Suppressor macrophage treated with lipopolysaccharide for 1 hour (primary cell): ENCODE measurements around the gene MS4A6E.
"Not testable (repeated sequence)": the region's sequence is repeated elsewhere in the genome, so short reads cannot be mapped to it uniquely, and the experiment has no call there.

ENCODE experiments used
- DNase-seq, 3 donors: peaks; one replicate each; pipeline ENCODE4 v3.0.0-alpha.2; 2020 to 2022

MS4A6E gene

GRCh38 chr11:60326955-60327354, at the start of gene MS4A6E:
MS4A6E (plus strand) TSS chr11:60327255; CDS start chr11:60334896, 7,641 bp downstream.
- DNase-seq = no peak

GRCh38 chr11:60280412-60280811, 46.6 kb upstream of the MS4A6E start, which contains the start of gene MS4A4A:
MS4A4A (plus strand) TSS chr11:60280666; CDS start chr11:60280676, 10 bp downstream.
- DNase-seq = peak; percentile 54 to 63 (median 54)

GRCh38 chr11:60281485-60281884, 45.6 kb upstream of the MS4A6E start:
- peak; percentile 50 to 59 (median 57) for DNase-seq

GRCh38 chr11:60282286-60282685, 44.8 kb upstream of the MS4A6E start:
- peak; percentile 80 to 93 (median 92) for DNase-seq

DNA sequence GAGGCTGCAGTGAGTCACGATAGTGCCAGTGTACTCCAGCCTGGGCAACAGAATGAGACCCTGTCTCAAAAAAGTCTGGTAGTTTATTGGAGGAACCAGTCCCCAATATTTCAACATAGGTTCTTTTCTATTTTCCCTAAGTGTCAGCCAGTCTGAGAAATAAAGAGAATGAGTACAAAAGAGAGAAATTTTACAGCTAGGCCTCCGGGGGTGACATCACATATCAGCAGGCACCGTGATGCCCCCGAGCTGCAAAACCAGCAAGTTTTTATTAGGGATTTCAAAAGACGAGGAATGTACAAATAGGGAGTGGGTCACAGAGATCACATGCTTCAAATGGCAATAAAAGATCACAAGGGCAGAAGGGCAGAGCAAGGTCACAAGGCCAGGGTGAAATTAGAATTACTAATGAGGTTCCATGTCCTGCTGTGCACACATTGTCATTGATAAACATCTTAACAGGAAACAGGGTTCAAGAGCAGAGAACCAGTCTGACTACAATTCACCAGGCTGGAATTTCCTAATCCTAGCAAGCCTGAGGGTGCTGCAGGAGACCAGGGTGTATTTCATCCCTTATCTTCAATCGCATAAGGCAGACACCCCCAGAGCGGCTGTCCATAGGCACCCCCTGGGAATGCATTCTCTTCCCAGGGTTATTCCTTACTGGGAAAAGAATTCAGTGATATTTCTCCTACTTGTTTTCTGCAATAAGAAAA, 41.5 kb upstream of the MS4A6E start:
- not testable (repeated sequence) for DNase-seq

DNA sequence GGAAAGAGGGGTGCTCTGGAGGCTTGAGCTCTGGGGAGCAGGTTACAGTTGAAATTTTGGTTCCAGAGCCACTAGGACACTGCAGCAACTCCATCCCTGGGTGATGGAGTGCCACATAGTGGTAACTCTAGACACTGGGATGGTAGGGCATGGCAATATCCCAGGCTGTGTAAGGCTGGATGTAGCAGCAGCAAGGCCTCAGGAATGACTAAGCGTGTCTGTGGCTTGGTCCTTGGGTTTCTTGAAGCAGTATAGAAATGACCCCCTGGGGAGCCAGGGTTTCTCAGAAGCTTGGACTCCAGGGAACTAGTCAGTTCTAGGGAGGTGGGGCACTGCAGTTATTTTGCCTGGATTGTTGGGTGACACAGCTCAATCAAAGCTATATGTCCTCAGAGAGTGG, 38.5 kb upstream of the MS4A6E start:
- DNase-seq = no peak

DNA sequence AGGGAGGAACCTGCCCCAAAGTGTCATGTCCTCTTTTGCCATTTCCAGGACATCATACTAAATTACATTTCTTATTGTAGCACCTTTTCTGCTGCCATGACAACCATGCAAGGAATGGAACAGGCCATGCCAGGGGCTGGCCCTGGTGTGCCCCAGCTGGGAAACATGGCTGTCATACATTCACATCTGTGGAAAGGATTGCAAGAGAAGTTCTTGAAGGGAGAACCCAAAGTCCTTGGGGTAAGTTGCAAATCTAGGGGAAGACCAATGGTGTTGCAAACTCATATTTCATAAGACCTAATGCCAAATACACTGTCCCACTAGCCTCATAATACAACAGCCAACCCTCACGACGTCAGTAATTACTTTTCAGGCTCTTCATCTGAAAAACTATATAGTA, 34.9 kb upstream of the MS4A6E start:
- DNase-seq = peak in 2 of 3 donors; percentile 31 to 35

DNA sequence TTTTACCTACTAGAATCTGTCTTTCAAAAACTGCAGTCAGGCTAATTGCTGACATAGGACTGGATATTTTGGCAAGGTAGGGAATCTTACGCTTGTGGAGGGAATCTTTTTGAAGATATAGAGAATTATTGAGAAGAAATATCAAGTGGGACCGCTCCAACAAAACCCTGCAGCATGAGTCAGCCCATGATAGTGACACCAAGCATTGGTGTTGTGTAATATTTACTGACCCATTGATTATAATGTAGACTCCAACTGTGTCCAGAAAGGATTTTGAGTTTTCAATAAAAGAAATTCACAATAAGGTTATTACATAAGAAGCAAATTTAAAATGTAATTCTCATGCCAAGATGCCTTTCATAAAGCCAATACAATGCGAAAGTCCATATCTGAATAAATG, 25.9 kb upstream of the MS4A6E start:
- DNase-seq = no peak

DNA sequence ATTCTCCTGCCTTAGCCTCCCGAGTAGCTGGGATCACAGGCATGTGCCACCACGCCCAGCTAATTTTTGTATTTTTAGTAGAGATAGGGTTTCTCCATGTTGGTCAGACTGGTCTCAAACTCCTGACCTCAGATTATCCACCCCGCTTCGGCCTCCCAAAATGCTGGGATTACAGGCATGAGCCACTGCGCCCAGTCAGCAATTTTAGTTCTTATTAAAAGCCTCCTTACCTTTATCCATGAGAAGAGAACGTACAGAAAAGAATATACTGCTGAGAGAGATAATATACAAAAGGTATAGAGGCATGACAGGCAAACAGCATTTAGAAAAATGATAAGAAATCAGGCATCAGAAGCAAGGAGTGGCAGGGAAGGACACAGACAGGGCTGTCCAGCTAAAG, 25.2 kb upstream of the MS4A6E start:
- DNase-seq = not testable (repeated sequence)

- DNase-seq = no peak
Measured at GRCh38 chr11:60303661-60304060, 23.4 kb upstream of the MS4A6E start.

DNA sequence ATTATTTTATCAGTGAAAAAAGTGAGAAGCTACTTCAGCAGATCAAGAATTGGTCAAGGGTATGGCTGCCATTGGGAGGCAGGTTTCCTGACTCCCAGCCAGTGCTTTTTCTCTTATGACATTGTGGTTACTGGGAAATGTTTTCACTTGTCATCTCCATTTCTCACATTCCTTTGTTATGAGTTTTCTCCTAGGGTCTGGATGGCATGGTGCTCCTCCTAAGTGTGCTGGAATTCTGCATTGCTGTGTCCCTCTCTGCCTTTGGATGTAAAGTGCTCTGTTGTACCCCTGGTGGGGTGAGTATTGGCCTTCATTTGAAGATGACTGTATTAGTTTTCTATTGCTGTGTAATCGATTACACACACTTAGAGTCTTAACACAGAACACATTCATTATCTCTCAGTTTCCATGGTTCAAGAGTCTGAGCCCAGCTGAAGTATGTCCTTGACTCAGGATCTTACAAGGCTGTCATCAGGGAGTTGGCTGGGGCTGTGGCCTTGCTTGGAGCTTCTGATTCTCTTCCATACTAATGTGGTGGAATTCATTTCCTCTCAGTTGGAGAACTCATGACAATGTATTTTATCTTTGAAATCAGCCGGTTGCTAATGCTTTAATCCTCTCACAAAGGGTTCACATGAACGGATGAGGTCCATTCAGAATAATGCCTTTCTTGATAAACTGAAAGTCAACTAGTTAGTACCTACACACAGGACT, 21.0 kb upstream of the MS4A6E start:
- DNase-seq = no peak

- DNase-seq = peak; percentile 26 to 46 (median 34)
Measured at GRCh38 chr11:60307507-60308195, 19.4 kb upstream of the MS4A6E start.

- DNase-seq = peak; percentile 78 to 89 (median 80)
Measured at GRCh38 chr11:60310407-60310998, 16.6 kb upstream of the MS4A6E start.

- DNase-seq = peak in 1 of 3 donors; percentile 38
Measured at GRCh38 chr11:60314635-60315321, 12.3 kb upstream of the MS4A6E start.

- no peak for DNase-seq
Measured at GRCh38 chr11:60315871-60316270, 11.2 kb upstream of the MS4A6E start.

- no peak for DNase-seq
Measured at GRCh38 chr11:60316317-60316716, 10.7 kb upstream of the MS4A6E start.

- DNase-seq = no peak
Measured at GRCh38 chr11:60318726-60319125, 8.3 kb upstream of the MS4A6E start.

GRCh38 chr11:60321051-60321450, 6.0 kb upstream of the MS4A6E start:
- no peak for DNase-seq

DNA sequence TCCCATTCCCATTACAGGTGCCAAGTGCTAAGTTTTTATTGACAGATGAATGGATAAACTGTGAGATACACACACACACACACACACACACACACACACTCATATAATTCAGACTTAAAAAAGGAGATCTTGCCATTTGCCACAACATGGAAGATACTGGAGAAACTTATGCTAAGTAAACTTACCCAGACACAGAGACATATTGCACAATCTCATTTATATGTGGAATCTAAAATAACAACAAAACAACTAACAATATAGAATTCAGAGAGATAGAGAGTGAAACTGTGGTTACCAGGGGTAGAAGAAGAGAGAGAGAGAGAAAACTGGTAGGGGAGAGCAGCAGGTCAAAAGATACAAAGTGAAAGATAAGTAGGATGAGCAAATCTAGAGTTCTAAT, 1.4 kb downstream of the MS4A6E start:
- DNase-seq = no peak

DNA sequence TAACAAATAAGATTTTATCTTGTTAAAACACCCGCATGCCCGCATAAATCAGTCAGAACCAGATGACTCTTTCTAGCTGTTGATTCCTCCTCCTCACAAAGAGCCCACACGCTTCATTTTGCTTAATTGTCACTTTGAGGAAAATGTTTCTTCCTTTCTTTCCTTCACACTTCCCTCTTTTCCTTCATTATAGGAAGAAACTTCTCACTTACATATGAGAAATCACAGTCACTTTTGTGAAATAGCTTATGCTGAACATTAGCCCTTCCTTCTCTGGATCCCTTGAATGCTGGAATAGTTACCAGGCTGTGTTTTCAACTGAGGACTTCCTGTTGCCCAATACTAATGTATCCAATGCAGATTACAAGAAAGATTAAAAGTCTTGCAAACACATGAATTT, 5.8 kb downstream of the MS4A6E start:
- peak; percentile 45 to 77 (median 71) for DNase-seq

- DNase-seq = peak; percentile 92 to 94 (median 93)
Measured at GRCh38 chr11:60334005-60334620, 7.1 kb downstream of the MS4A6E start.
